ENCODE data around the gene MME. TPM values are rescaled to one million over a fixed set of nuclear protein-coding genes. Genes with fewer than 3 reads are reported as not detected.

The MME gene
- total RNA-seq, 1 experiment from 2014 or later, result not detected

DNA sequence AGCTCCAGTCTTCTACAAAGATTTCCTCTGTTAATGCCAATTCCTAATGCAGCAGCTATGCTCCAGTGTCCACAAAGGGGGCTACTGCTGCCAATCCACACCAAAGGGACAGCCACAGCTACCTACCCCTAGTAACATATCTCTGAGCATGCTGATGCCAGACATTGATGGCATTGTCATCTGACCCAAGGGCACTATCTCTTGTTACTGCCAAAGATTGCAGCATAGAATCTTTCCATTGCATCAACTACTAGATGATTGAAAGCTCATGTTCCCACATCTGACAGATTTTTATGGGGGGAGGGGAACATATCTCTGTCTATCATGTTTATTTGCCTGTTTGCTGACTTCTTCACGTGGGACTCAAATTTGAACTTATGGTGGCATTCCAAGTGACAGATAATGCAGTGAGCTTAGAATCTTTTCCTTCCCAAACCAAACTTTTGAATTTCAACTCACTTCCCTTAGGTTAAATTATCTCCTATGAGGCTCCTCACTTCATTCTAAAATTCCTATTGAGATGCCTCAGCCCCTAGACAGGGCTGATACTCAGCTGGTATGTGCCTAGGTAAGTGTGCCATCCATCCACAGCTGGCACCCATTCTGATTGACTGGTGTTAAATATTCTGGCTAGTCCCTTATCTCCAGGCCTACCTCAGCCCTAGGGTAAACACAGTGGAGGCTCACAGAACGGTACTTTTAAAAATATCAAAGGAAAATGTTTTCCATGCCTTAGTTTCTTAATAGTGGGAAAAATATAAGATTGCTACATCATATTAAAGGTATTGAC lies 113.0 kb downstream of the MME start:
- Histone ChIP-seq H3K36me3 (ENCODE audit: insufficient read depth, low read length, poor library complexity, severe bottlenecking) (no peaks in the 10 kb centered on the region), H3K27me3 (replicated peaks; ENCODE audit: insufficient read depth, low read depth, low read length, poor library complexity) (no peaks in the 10 kb centered on the region), H3K4me1 (ENCODE audit: insufficient read depth, low read length, poor library complexity, severe bottlenecking) (no peaks in the 10 kb centered on the region), H3K27ac (ENCODE audit: low read depth, low read length, poor library complexity, severe bottlenecking) (no peak overlapping the region), H3K9me3 (ENCODE audit: low read depth, low read length, poor library complexity, severe bottlenecking) (no peaks in the 10 kb centered on the region), H3K4me3 (ENCODE audit: low read depth, low read length, poor library complexity, severe bottlenecking) (no peak overlapping the region)
- DNase-seq (ENCODE audit: low spot score), result no peak
- BruUV-seq (replicated peaks), result no TSS peak
- intact Hi-C loops (cut with micrococcal nuclease; ENCODE audit: unreplicated experiment), result no loop called here
- TF ChIP-seq, protein P1, sequence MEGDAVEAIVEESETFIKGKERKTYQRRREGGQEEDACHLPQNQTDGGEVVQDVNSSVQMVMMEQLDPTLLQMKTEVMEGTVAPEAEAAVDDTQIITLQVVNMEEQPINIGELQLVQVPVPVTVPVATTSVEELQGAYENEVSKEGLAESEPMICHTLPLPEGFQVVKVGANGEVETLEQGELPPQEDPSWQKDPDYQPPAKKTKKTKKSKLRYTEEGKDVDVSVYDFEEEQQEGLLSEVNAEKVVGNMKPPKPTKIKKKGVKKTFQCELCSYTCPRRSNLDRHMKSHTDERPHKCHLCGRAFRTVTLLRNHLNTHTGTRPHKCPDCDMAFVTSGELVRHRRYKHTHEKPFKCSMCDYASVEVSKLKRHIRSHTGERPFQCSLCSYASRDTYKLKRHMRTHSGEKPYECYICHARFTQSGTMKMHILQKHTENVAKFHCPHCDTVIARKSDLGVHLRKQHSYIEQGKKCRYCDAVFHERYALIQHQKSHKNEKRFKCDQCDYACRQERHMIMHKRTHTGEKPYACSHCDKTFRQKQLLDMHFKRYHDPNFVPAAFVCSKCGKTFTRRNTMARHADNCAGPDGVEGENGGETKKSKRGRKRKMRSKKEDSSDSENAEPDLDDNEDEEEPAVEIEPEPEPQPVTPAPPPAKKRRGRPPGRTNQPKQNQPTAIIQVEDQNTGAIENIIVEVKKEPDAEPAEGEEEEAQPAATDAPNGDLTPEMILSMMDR (conservative IDR thresholded peaks at IDR 0.05; ENCODE audit: low read depth, low read length), result no peak
- TF ChIP-seq EZH2 (IDR thresholded peaks at IDR 0.05; ENCODE audit: borderline replicate concordance, low read depth, low read length, poor library complexity, severe bottlenecking), result no peak
- ChIA-PET POLR2A (ENCODE audit: low non-redundant PET) (no interaction called here), CTCF (no interaction called here)

GRCh38 chr3:155193868-155194267 lies 113.7 kb downstream of the MME start:
- H3K27me3 ChIP-seq (replicated peaks; ENCODE audit: insufficient read depth, low read depth, low read length, poor library complexity), result no peaks in the 10 kb centered on the region
- no peaks in the 10 kb centered on the region for H3K4me1 ChIP-seq (ENCODE audit: insufficient read depth, low read length, poor library complexity, severe bottlenecking)
- no peak overlapping the region for H3K4me3 ChIP-seq (ENCODE audit: low read depth, low read length, poor library complexity, severe bottlenecking)
- TF ChIP-seq, protein P1 (conservative IDR thresholded peaks at IDR 0.05; ENCODE audit: low read depth, low read length), result no peak
- no peak for TF ChIP-seq EZH2 (IDR thresholded peaks at IDR 0.05; ENCODE audit: borderline replicate concordance, low read depth, low read length, poor library complexity, severe bottlenecking)
- CTCF ChIA-PET, result no interaction called here
- no peaks in the 10 kb centered on the region for H3K9me3 ChIP-seq (ENCODE audit: low read depth, low read length, poor library complexity, severe bottlenecking)
- no peak overlapping the region for H3K27ac ChIP-seq (ENCODE audit: low read depth, low read length, poor library complexity, severe bottlenecking)
- no peaks in the 10 kb centered on the region for H3K36me3 ChIP-seq (ENCODE audit: insufficient read depth, low read length, poor library complexity, severe bottlenecking)
- no peak for DNase-seq (ENCODE audit: low spot score)
- POLR2A ChIA-PET (ENCODE audit: low non-redundant PET), result no interaction called here
- no TSS peak for BruUV-seq (replicated peaks)
- intact Hi-C loops (cut with micrococcal nuclease; ENCODE audit: unreplicated experiment), result no loop called here

- Histone ChIP-seq H3K4me1 (ENCODE audit: insufficient read depth, low read length, poor library complexity, severe bottlenecking) (no peaks in the 10 kb centered on the region), H3K9me3 (ENCODE audit: low read depth, low read length, poor library complexity, severe bottlenecking) (no peaks in the 10 kb centered on the region), H3K36me3 (ENCODE audit: insufficient read depth, low read length, poor library complexity, severe bottlenecking) (no peaks in the 10 kb centered on the region), H3K27ac (ENCODE audit: low read depth, low read length, poor library complexity, severe bottlenecking) (no peak overlapping the region), H3K27me3 (replicated peaks; ENCODE audit: insufficient read depth, low read depth, low read length, poor library complexity) (no peaks in the 10 kb centered on the region), H3K4me3 (ENCODE audit: low read depth, low read length, poor library complexity, severe bottlenecking) (no peak overlapping the region)
- POLR2A ChIA-PET (ENCODE audit: low non-redundant PET), result no interaction called here
- no TSS peak for BruUV-seq (replicated peaks)
- TF ChIP-seq, protein P1 (conservative IDR thresholded peaks at IDR 0.05; ENCODE audit: low read depth, low read length), result no peak
- no peak for TF ChIP-seq EZH2 (IDR thresholded peaks at IDR 0.05; ENCODE audit: borderline replicate concordance, low read depth, low read length, poor library complexity, severe bottlenecking)
- DNase-seq (ENCODE audit: low spot score), result no peak
- CTCF ChIA-PET, result interaction anchor here (0.5 kb wide), 1 partner anchor 49 kb away, joined by 3 read pairs; no protein-coding TSS in a partner anchor
- intact Hi-C loops (cut with micrococcal nuclease; ENCODE audit: unreplicated experiment), result no loop called here
These were observed 115.1 kb downstream of the MME start for GRCh38 chr3:155194973-155195957.
